ENCODE measurements around the gene PTGES2.

PTGES2 gene

GRCh38 chr9:128108269-128109049 is 19.1 kb downstream of the PTGES2 start:
- no peak overlapping the region for H3K4me3 ChIP-seq (ENCODE audit: insufficient read depth, low read depth, low read length)
- H3K27ac ChIP-seq (ENCODE audit: insufficient read depth, low read depth, low read length, poor library complexity, severe bottlenecking) = no peak overlapping the region
- WGBS, 2 experiments = 89 to 90% methylated on average over 14 to 15 of the region's 15 CpGs
- H3K9me3 ChIP-seq (ENCODE audit: control insufficient read depth, low read length) = no peaks in the 10 kb centered on the region
- peaks cover 10% of the 10 kb centered on the region for H3K36me3 ChIP-seq (ENCODE audit: control insufficient read depth, insufficient read depth, low read length)
- H3K4me1 ChIP-seq (ENCODE audit: control insufficient read depth, insufficient read depth, low read length) = no peaks in the 10 kb centered on the region
- no peaks in the 10 kb centered on the region for H3K27me3 ChIP-seq (ENCODE audit: control insufficient read depth, insufficient read depth, low read length, poor library complexity, severe bottlenecking)

GRCh38 chr9:128107468-128108268 is 19.9 kb downstream of the PTGES2 start:
- no peaks in the 10 kb centered on the region for H3K9me3 ChIP-seq (ENCODE audit: control insufficient read depth, low read length)
- peaks cover 13% of the 10 kb centered on the region for H3K36me3 ChIP-seq (ENCODE audit: control insufficient read depth, insufficient read depth, low read length)
- WGBS, 2 experiments = 91% methylated on average over 18 of the region's 18 CpGs
- H3K4me3 ChIP-seq (ENCODE audit: insufficient read depth, low read depth, low read length) = no peak overlapping the region
- H3K27me3 ChIP-seq (ENCODE audit: control insufficient read depth, insufficient read depth, low read length, poor library complexity, severe bottlenecking) = no peaks in the 10 kb centered on the region
- H3K27ac ChIP-seq (ENCODE audit: insufficient read depth, low read depth, low read length, poor library complexity, severe bottlenecking) = no peak overlapping the region
- H3K4me1 ChIP-seq (ENCODE audit: control insufficient read depth, insufficient read depth, low read length) = no peaks in the 10 kb centered on the region

GRCh38 chr9:128106940-128107467 is 20.5 kb downstream of the PTGES2 start:
- peaks cover 18% of the 10 kb centered on the region for H3K36me3 ChIP-seq (ENCODE audit: control insufficient read depth, insufficient read depth, low read length)

GRCh38 chr9:128106181-128106939 is 21.2 kb downstream of the PTGES2 start:
- Histone ChIP-seq H3K27ac (ENCODE audit: insufficient read depth, low read depth, low read length, poor library complexity, severe bottlenecking) (no peak overlapping the region), H3K36me3 (ENCODE audit: control insufficient read depth, insufficient read depth, low read length) (peaks cover 18% of the 10 kb centered on the region), H3K4me3 (ENCODE audit: insufficient read depth, low read depth, low read length) (no peak overlapping the region), H3K9me3 (ENCODE audit: control insufficient read depth, low read length) (no peaks in the 10 kb centered on the region), H3K4me1 (ENCODE audit: control insufficient read depth, insufficient read depth, low read length) (no peaks in the 10 kb centered on the region), H3K27me3 (ENCODE audit: control insufficient read depth, insufficient read depth, low read length, poor library complexity, severe bottlenecking) (no peaks in the 10 kb centered on the region)
- 95 to 96% methylated on average over 23 of the region's 23 CpGs for WGBS, 2 experiments

More at GRCh38 chr9:128106940-128107467, 20.5 kb downstream of the PTGES2 start:
- Histone ChIP-seq H3K27ac (ENCODE audit: insufficient read depth, low read depth, low read length, poor library complexity, severe bottlenecking) (no peak overlapping the region), H3K4me1 (ENCODE audit: control insufficient read depth, insufficient read depth, low read length) (no peaks in the 10 kb centered on the region), H3K27me3 (ENCODE audit: control insufficient read depth, insufficient read depth, low read length, poor library complexity, severe bottlenecking) (no peaks in the 10 kb centered on the region), H3K4me3 (ENCODE audit: insufficient read depth, low read depth, low read length) (no peak overlapping the region), H3K9me3 (ENCODE audit: control insufficient read depth, low read length) (no peaks in the 10 kb centered on the region)
- 96 to 97% methylated on average over 23 of the region's 23 CpGs for WGBS, 2 experiments

GRCh38 chr9:128105538-128106175 is 21.9 kb downstream of the PTGES2 start:
- peaks cover 18% of the 10 kb centered on the region for H3K36me3 ChIP-seq (ENCODE audit: control insufficient read depth, insufficient read depth, low read length)
- H3K4me3 ChIP-seq (ENCODE audit: insufficient read depth, low read depth, low read length) = no peak overlapping the region
- WGBS, 2 experiments = 92% methylated on average over 21 of the region's 21 CpGs
- H3K9me3 ChIP-seq (ENCODE audit: control insufficient read depth, low read length) = no peaks in the 10 kb centered on the region
- no peaks in the 10 kb centered on the region for H3K27me3 ChIP-seq (ENCODE audit: control insufficient read depth, insufficient read depth, low read length, poor library complexity, severe bottlenecking)
- no peaks in the 10 kb centered on the region for H3K4me1 ChIP-seq (ENCODE audit: control insufficient read depth, insufficient read depth, low read length)
- no peak overlapping the region for H3K27ac ChIP-seq (ENCODE audit: insufficient read depth, low read depth, low read length, poor library complexity, severe bottlenecking)

- Histone ChIP-seq H3K36me3 (ENCODE audit: control insufficient read depth, insufficient read depth, low read length) (peaks cover 18% of the 10 kb centered on the region), H3K27ac (ENCODE audit: insufficient read depth, low read depth, low read length, poor library complexity, severe bottlenecking) (no peak overlapping the region), H3K4me3 (ENCODE audit: insufficient read depth, low read depth, low read length) (no peak overlapping the region), H3K9me3 (ENCODE audit: control insufficient read depth, low read length) (no peaks in the 10 kb centered on the region), H3K27me3 (ENCODE audit: control insufficient read depth, insufficient read depth, low read length, poor library complexity, severe bottlenecking) (no peaks in the 10 kb centered on the region), H3K4me1 (ENCODE audit: control insufficient read depth, insufficient read depth, low read length) (peaks cover 5% of the 10 kb centered on the region)
- WGBS, 2 experiments = 93 to 95% methylated on average over 6 of the region's 6 CpGs
Measured at GRCh38 chr9:128104171-128104618, 23.3 kb downstream of the PTGES2 start.

- Histone ChIP-seq H3K27ac (ENCODE audit: insufficient read depth, low read depth, low read length, poor library complexity, severe bottlenecking) (no peak overlapping the region), H3K9me3 (ENCODE audit: control insufficient read depth, low read length) (no peaks in the 10 kb centered on the region), H3K4me1 (ENCODE audit: control insufficient read depth, insufficient read depth, low read length) (peaks cover 11% of the 10 kb centered on the region), H3K4me3 (ENCODE audit: insufficient read depth, low read depth, low read length) (no peak overlapping the region), H3K27me3 (ENCODE audit: control insufficient read depth, insufficient read depth, low read length, poor library complexity, severe bottlenecking) (no peaks in the 10 kb centered on the region), H3K36me3 (ENCODE audit: control insufficient read depth, insufficient read depth, low read length) (peaks cover 18% of the 10 kb centered on the region)
- 89% methylated on average over 8 of the region's 8 CpGs for WGBS, 2 experiments
Measured at GRCh38 chr9:128103589-128103962, 24.0 kb downstream of the PTGES2 start.

GRCh38 chr9:128102861-128103588 is 24.5 kb downstream of the PTGES2 start:
- no peaks in the 10 kb centered on the region for H3K27me3 ChIP-seq (ENCODE audit: control insufficient read depth, insufficient read depth, low read length, poor library complexity, severe bottlenecking)
- H3K36me3 ChIP-seq (ENCODE audit: control insufficient read depth, insufficient read depth, low read length) = peaks cover 18% of the 10 kb centered on the region
- no peak overlapping the region for H3K27ac ChIP-seq (ENCODE audit: insufficient read depth, low read depth, low read length, poor library complexity, severe bottlenecking)
- WGBS, 2 experiments = 94 to 95% methylated on average over 23 of the region's 23 CpGs
- H3K4me1 ChIP-seq (ENCODE audit: control insufficient read depth, insufficient read depth, low read length) = peaks cover 12% of the 10 kb centered on the region
- no peaks in the 10 kb centered on the region for H3K9me3 ChIP-seq (ENCODE audit: control insufficient read depth, low read length)
- no peak overlapping the region for H3K4me3 ChIP-seq (ENCODE audit: insufficient read depth, low read depth, low read length)

GRCh38 chr9:128102196-128102595 is 25.3 kb downstream of the PTGES2 start:
- peaks cover 20% of the 10 kb centered on the region for H3K4me1 ChIP-seq (ENCODE audit: control insufficient read depth, insufficient read depth, low read length)
- no peaks in the 10 kb centered on the region for H3K27me3 ChIP-seq (ENCODE audit: control insufficient read depth, insufficient read depth, low read length, poor library complexity, severe bottlenecking)
- no peak overlapping the region for H3K4me3 ChIP-seq (ENCODE audit: insufficient read depth, low read depth, low read length)
- no peak overlapping the region for H3K27ac ChIP-seq (ENCODE audit: insufficient read depth, low read depth, low read length, poor library complexity, severe bottlenecking)
- whole genome bisulfite sequencing, 2 experiments = 90 to 92% methylated on average over 13 of the region's 13 CpGs
- H3K9me3 ChIP-seq (ENCODE audit: control insufficient read depth, low read length) = no peaks in the 10 kb centered on the region
- peaks cover 18% of the 10 kb centered on the region for H3K36me3 ChIP-seq (ENCODE audit: control insufficient read depth, insufficient read depth, low read length)

All from ectodermal cell (in vitro differentiated cells).